HCT116 (cell line): ENCODE measurements around the gene DPM2.

Source experiments
- CTCF ChIP-seq, 3 experiments: fragments of 200-600 bp in 1 of 3; sonication (generic) in 1 of 3; IDR thresholded peaks in 2 of 3; conservative IDR thresholded peaks in 1 of 3; 2 replicates each; pipeline ENCODE4 v1.5.1; 2012 to 2017; ENCODE audit warnings: low read depth in 2 of 3, low read length in 2 of 3, antibody characterized with exemption in 1 of 3, borderline replicate concordance in 1 of 3, control low read depth in 1 of 3, mild to moderate bottlenecking in 1 of 3, mixed read lengths in 1 of 3, mixed run types in 1 of 3, moderate library complexity in 1 of 3; ENCODE audit not compliant: insufficient read depth in 1 of 3
- EZH2 ChIP-seq: fragments of 200-600 bp; sonication (generic); IDR thresholded peaks from 2 replicates; pipeline ENCODE4 v1.6.1; 2017; ENCODE audit warnings: antibody characterized with exemption, mixed run types
- POLR2AphosphoS5 ChIP-seq: IDR thresholded peaks from 2 replicates; pipeline ENCODE4 v1.6.1; 2011; ENCODE audit warnings: mild to moderate bottlenecking, low read depth, low read length, moderate library complexity
- TF ChIP-seq, protein P1 (sequence below): IDR thresholded peaks from 2 replicates; pipeline ENCODE4 v1.6.1; 2012

DNA sequence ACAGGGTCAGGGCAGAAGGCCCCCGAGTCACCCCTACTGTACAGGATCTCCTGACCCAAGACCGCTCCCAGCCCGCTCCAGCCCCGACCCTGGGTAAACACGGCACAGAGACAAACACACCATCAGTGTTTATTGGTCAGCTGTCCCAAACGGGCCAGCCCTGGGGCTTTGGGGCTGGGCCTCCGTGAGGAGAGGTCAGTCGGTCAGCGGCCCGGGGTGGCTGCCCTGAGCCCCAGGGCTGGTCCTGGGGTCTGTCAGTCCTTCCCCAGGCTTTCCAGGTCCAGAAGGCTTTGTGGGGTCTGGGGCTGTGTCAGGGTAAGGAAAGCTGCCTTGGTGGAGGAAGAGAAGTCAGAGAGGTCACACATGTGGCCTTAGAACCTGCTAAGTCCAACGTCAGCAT, 2.7 kb downstream of the DPM2 start:
- TF ChIP-seq CTCF (IDR thresholded peaks at IDR 0.05 in 2 of 3, conservative IDR thresholded peaks at IDR 0.05 in 1 of 3; ENCODE audit: borderline replicate concordance in 1 of 3, insufficient read depth in 1 of 3, low read depth in 2 of 3, low read length in 2 of 3) (no peak), POLR2AphosphoS5 (no peak), EZH2 (no peak)
- TF ChIP-seq, protein P1, sequence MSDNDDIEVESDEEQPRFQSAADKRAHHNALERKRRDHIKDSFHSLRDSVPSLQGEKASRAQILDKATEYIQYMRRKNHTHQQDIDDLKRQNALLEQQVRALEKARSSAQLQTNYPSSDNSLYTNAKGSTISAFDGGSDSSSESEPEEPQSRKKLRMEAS, result no peak
